Body of pancreas (tissue), 4 donors: ENCODE data around the gene ISM2. TPM values are rescaled to one million over a fixed set of nuclear protein-coding genes. Genes with fewer than 3 reads are reported as not detected.
"Not testable (repeated sequence)": the region's sequence is repeated elsewhere in the genome, so short reads cannot be mapped to it uniquely, and the experiment has no call there.

Experiments
- ATAC-seq: fragments of 150-250 bp; one replicate; pipeline ENCODE4 v1.9.1; 2016
- DNase-seq, 4 donors: peaks; one replicate each; pipeline ENCODE4 v3.0.0-alpha.2; 2019
- H3K27ac ChIP-seq, 4 donors: fragments of 200-600 bp; sonication (generic); 1 replicate in 3 of 4; 2 replicates in 1 of 4; pipeline versions ENCODE4 v1.5.1 to v1.6.1; 2016 to 2019; ENCODE audit warnings: mild to moderate bottlenecking in 1 of 4, mixed read lengths in 1 of 4, moderate library complexity in 1 of 4
- H3K27me3 ChIP-seq, 2 donors: fragments of 200-600 bp; sonication (generic); one replicate each; pipeline ENCODE4 v1.6.0; 2016; ENCODE audit warnings: mild to moderate bottlenecking in 1 of 2
- H3K36me3 ChIP-seq, 2 donors: fragments of 200-600 bp; sonication (generic); replicated peaks in 1 of 2; 2 replicates each; pipeline ENCODE4 v1.5.1; 2016; ENCODE audit warnings: low read depth in 2 of 2; ENCODE audit not compliant: insufficient read depth in 1 of 2
- H3K4me1 ChIP-seq: fragments of 200-600 bp; sonication (generic); one replicate; pipeline ENCODE4 v1.6.0; 2016
- H3K4me3 ChIP-seq, 2 donors: fragments of 200-600 bp; sonication (generic); 1 replicate in 1 of 2; 2 replicates in 1 of 2; pipeline ENCODE4 v1.5.1; 2016 to 2019
- H3K9me3 ChIP-seq, 3 donors: fragments of 200-600 bp; sonication (generic); 1 replicate in 2 of 3; 2 replicates in 1 of 3; pipeline ENCODE4 v1.5.1; 2016
- POLR2A ChIP-seq, 3 donors: fragments of 450-650 bp; IDR thresholded peaks; one replicate each; pipeline ENCODE4 v1.6.1; 2016; ENCODE audit warnings: antibody characterized with exemption in 3 of 3, mild to moderate bottlenecking in 2 of 3
- WGBS, 2 donors: methylation state at CpG; one replicate each; pipeline ENCODE4 v1.1.5; 2017; 5-methylcytosine and 5-hydroxymethylcytosine counted together
- intact Hi-C: fragments of 100-400 bp; cut with DNase I; formaldehyde crosslinking; loops from one replicate; pipeline ENCODE4 v1.15.1; 2023
- total RNA-seq, 2 donors: library from RNA; depleted of rRNA; stranded (reverse); fragments of >200 nt; gene quantifications; one replicate each; pipeline ENCODE4 v1.1.0, GENCODE V29; 2016
- TF ChIP-seq, protein P1 (sequence below), 7 experiments: fragments of 450-650 bp in 4 of 7; fragments of 200-600 bp in 3 of 7; sonication (generic) in 3 of 7; IDR thresholded peaks; one replicate each; pipeline ENCODE4 v1.5.1; 2016 to 2019; ENCODE audit warnings: antibody characterized with exemption in 7 of 7

The ISM2 gene
- not detected for total RNA-seq

DNA sequence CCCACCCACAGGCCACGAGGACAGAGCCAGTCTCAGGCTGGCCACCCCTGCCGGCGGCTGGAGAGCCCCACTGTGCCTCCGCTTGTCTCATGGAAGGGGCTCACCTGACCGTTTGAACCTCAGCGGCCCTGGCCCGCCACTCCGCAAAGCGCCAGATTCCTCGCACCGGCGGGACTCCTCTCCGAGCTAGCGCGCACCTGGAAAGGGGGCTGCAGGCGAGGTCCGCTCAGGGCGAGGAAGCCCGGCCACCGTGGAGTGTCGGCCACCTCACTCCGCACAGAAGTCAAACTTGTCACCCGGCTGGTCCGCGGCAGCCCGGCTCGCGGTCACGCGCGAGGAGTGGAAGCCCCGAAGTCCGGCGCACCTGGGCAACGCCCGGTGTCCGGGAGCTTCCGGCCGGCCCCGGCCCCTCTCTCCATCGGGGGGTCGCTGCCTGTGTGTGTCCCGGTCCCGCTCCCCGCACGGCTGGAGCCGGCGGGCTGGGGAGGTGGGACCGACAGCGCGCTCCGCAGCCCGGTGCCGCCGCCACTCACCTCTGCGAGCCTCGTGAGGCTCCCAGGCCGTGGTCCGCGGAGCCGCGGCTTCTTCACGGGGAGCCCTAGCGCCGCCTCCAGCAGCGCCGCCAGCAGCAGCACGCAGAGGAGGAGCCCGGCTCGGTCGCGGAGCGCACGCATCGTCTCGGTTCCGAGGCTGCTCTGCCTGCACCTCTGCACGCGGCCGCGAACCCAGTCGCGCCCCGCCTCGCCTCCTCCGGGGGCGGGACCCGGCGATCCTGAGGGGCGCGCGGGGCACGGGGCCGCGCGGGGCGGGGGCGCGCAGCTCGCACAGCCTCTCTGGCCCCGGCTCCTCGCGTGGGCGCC, at the start of gene ISM2:
TSS of gene ISM2 (minus strand) at position 697 of the 860 bp plus-strand sequence. CDS start at position 674, 23 bp downstream.
- WGBS, 2 donors: 1 to 10% methylated on average over 6 to 104 of the region's 104 CpGs
- Histone ChIP-seq H3K27ac (no peak within 1 kb of the TSS), H3K36me3 (no peaks in the 10 kb centered on the region), H3K4me1 (peaks cover 18% of the 10 kb centered on the region), H3K4me3 (peak within 1 kb of the TSS; percentile 16 to 20), H3K27me3 (peaks cover 0 to 9% of the 10 kb centered on the region in 2 donors), H3K9me3 (no peaks in the 10 kb centered on the region)
- ATAC-seq (peak; percentile 52), DNase-seq (peak; percentile 18 to 40 (median 30))
- TF ChIP-seq, protein P1, sequence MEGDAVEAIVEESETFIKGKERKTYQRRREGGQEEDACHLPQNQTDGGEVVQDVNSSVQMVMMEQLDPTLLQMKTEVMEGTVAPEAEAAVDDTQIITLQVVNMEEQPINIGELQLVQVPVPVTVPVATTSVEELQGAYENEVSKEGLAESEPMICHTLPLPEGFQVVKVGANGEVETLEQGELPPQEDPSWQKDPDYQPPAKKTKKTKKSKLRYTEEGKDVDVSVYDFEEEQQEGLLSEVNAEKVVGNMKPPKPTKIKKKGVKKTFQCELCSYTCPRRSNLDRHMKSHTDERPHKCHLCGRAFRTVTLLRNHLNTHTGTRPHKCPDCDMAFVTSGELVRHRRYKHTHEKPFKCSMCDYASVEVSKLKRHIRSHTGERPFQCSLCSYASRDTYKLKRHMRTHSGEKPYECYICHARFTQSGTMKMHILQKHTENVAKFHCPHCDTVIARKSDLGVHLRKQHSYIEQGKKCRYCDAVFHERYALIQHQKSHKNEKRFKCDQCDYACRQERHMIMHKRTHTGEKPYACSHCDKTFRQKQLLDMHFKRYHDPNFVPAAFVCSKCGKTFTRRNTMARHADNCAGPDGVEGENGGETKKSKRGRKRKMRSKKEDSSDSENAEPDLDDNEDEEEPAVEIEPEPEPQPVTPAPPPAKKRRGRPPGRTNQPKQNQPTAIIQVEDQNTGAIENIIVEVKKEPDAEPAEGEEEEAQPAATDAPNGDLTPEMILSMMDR (IDR thresholded peaks at IDR 0.05): no peak
- TF ChIP-seq POLR2A (IDR thresholded peaks at IDR 0.05): no peak
- intact Hi-C loops: no loop called here

DNA sequence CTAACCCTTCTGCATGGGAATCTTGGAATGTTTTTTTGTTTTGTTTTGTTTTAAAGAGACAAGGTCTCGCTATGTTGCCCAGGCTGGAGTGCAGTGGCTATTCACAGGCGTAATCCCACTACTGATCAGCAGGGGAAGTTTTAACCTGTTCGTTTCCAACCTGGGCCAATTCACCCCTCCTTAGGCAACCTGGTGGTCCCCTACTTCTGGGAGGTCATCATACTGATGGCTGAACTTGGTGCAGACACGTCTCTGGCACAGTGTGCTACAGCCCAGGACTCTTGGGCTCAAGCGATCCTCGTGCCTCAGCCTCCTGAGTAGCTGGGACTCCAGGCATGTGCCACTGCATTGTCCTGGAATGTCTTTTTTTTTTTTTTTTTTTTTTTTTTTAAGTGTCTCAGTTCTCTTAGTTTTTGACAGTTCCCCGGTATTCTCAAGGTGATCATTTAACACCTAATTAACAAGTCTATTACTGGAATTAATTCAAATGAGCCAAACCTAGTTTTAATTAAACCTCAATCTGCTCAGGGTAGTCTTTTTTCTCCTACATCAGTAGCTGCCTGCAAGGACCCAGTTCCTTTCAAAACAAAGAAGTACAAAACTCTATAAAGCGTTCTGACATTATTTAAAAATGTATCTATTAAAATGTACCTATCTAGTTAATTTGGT, 49.0 kb upstream of the ISM2 start:
- H3K27me3 ChIP-seq: no peaks in the 10 kb centered on the region
- intact Hi-C loops: no loop called here
- H3K4me1 ChIP-seq: peaks cover 1% of the 10 kb centered on the region
- H3K36me3 ChIP-seq: peaks cover 0 to 3% of the 10 kb centered on the region in 2 donors
- TF ChIP-seq, protein P1 (IDR thresholded peaks at IDR 0.05): no peak
- no peak for TF ChIP-seq POLR2A (IDR thresholded peaks at IDR 0.05)
- ATAC-seq: no peak
- no peak overlapping the region for H3K27ac ChIP-seq
- no peaks in the 10 kb centered on the region for H3K9me3 ChIP-seq
- 77 to 83% methylated on average over 8 of the region's 8 CpGs for WGBS, 2 donors
- DNase-seq: no peak
- H3K4me3 ChIP-seq: no peak overlapping the region

DNA sequence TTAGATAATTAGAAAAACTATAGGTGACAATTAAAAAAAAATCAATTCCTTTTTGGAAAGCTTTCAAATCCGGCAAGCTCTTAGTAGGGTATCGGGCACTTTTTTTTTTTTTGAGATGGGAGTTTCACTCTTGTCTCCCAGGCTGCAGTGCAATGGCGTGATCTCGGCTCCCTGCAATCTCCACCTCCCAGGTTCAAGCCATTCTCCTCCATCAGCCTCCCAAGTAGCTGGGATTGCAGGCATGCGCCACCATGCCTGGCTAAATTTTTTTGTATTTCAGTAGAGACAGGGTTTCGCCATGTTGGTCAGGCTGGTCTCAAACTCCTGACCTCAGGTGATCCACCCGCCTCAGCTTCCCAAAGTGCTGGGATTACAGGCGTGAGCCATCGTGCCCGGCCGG, 46.6 kb upstream of the ISM2 start:
- H3K4me3 ChIP-seq, H3K4me1 ChIP-seq, H3K36me3 ChIP-seq, DNase-seq, H3K27me3 ChIP-seq, H3K27ac ChIP-seq, intact Hi-C loops, H3K9me3 ChIP-seq, ATAC-seq: not testable (repeated sequence)
- WGBS, 2 donors: 96 to 97% methylated on average over 11 of the region's 11 CpGs

DNA sequence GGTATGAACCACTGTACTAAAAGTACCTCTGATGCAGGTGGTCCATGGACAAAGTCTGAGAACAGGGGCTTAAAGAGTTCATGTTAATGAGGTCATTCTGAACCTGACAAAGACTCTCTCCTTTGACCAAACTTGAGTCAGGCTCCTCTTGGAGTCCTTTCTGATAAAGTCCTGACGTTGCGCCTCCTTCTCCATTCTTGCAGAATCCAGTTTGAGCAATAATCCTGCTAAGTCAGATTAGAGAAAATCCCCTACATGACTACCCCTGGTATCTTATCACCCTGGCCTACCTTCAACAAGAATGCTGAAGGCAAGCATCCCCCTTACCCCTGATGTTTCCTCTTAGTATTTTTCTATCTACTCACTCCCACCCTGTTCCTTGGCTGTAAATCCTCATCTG, 46.0 kb upstream of the ISM2 start:
- H3K9me3 ChIP-seq: no peaks in the 10 kb centered on the region
- no peak for ATAC-seq
- H3K27ac ChIP-seq: no peak overlapping the region
- WGBS, 2 donors: 85 to 87% methylated on average over 2 of the region's 2 CpGs
- H3K27me3 ChIP-seq: no peaks in the 10 kb centered on the region
- H3K4me1 ChIP-seq: peaks cover 4% of the 10 kb centered on the region
- no peak for TF ChIP-seq POLR2A (IDR thresholded peaks at IDR 0.05)
- TF ChIP-seq, protein P1 (IDR thresholded peaks at IDR 0.05): no peak
- H3K4me3 ChIP-seq: no peak overlapping the region
- intact Hi-C loops: no loop called here
- DNase-seq: no peak
- H3K36me3 ChIP-seq: no peaks in the 10 kb centered on the region

- intact Hi-C loops: no loop called here
- ATAC-seq: no peak
These were observed 45.2 kb upstream of the ISM2 start for GRCh38 chr14:77543637-77544334.

More at GRCh38 chr14:77543637-77544334, 45.2 kb upstream of the ISM2 start:
- DNase-seq: no peak
- H3K36me3 ChIP-seq: no peaks in the 10 kb centered on the region
- WGBS, 2 donors: 87 to 94% methylated on average over 3 of the region's 3 CpGs
- no peak for TF ChIP-seq POLR2A (IDR thresholded peaks at IDR 0.05)
- TF ChIP-seq, protein P1 (IDR thresholded peaks at IDR 0.05): no peak
- no peaks in the 10 kb centered on the region for H3K9me3 ChIP-seq
- H3K4me3 ChIP-seq: no peak overlapping the region
- H3K27ac ChIP-seq: no peak overlapping the region
- peaks cover 4% of the 10 kb centered on the region for H3K4me1 ChIP-seq
- H3K27me3 ChIP-seq: no peaks in the 10 kb centered on the region
